CD14-positive monocyte (primary cell): ENCODE results near the gene CDH13. TPM values are rescaled to one million over a fixed set of nuclear protein-coding genes. Genes with fewer than 3 reads are reported as not detected.

Source experiments
- DNase-seq, 3 donors: peaks; one replicate each; pipeline ENCODE4 v3.0.0-alpha.2; 2011 to 2022
- H2AFZ ChIP-seq: 2 replicates; pipeline ENCODE4 v1.6.0; 2012; ENCODE audit warnings: mild to moderate bottlenecking, low read depth, low read length, inconsistent platforms; ENCODE audit not compliant: insufficient read depth, poor library complexity, severe bottlenecking
- H3K27ac ChIP-seq, 2 donors: 1 replicate in 1 of 2; 2 replicates in 1 of 2; pipeline ENCODE4 v1.5.1; 2012 to 2013; ENCODE audit warnings: low read length in 2 of 2, control low read depth in 1 of 2, inconsistent platforms in 1 of 2, low read depth in 1 of 2, mild to moderate bottlenecking in 1 of 2
- H3K27me3 ChIP-seq, 2 donors: one replicate each; pipeline versions ENCODE4 v1.6.0 to v1.6.1; 2011 to 2013; ENCODE audit warnings: low read length in 2 of 2; ENCODE audit not compliant: control insufficient read depth in 2 of 2, insufficient read depth in 2 of 2
- H3K36me3 ChIP-seq, 2 donors: replicated peaks in 1 of 2; 1 replicate in 1 of 2; 2 replicates in 1 of 2; pipeline versions ENCODE4 v1.5.1 to v1.6.1; 2012 to 2013; ENCODE audit warnings: low read length in 2 of 2, control low read depth in 1 of 2, inconsistent platforms in 1 of 2, mild to moderate bottlenecking in 1 of 2; ENCODE audit not compliant: insufficient read depth in 2 of 2, control insufficient read depth in 1 of 2
- H3K4me1 ChIP-seq, 2 donors: 1 replicate in 1 of 2; 2 replicates in 1 of 2; pipeline versions ENCODE4 v1.5.1 to v1.6.1; 2012 to 2013; ENCODE audit warnings: low read length in 2 of 2, control low read depth in 1 of 2, inconsistent platforms in 1 of 2, mild to moderate bottlenecking in 1 of 2, moderate library complexity in 1 of 2; ENCODE audit not compliant: insufficient read depth in 2 of 2, control insufficient read depth in 1 of 2
- H3K4me2 ChIP-seq: replicated peaks from 2 replicates; pipeline ENCODE3; 2012; ENCODE audit warnings: low read length, moderate library complexity, mild to moderate bottlenecking; ENCODE audit not compliant: poor library complexity, severe bottlenecking; ENCODE audit errors: extremely low read depth
- H3K4me3 ChIP-seq, 3 experiments: fragments of 200-600 bp in 1 of 3; sonication (generic) in 1 of 3; replicated peaks in 1 of 3; 1 replicate in 2 of 3; 2 replicates in 1 of 3; pipeline ENCODE4 v1.5.1; 2011 to 2013; ENCODE audit warnings: low read length in 3 of 3, mild to moderate bottlenecking in 3 of 3, control low read depth in 2 of 3, low read depth in 2 of 3, inconsistent platforms in 1 of 3, moderate library complexity in 1 of 3
- H3K79me2 ChIP-seq: 2 replicates; pipeline ENCODE4 v1.6.0; 2012; ENCODE audit warnings: mild to moderate bottlenecking, control low read depth, inconsistent platforms, low read length, moderate library complexity; ENCODE audit not compliant: insufficient read depth
- H3K9ac ChIP-seq: 2 replicates; pipeline ENCODE4 v1.6.0; 2017; ENCODE audit warnings: low read length, mild to moderate bottlenecking; ENCODE audit not compliant: insufficient read depth, poor library complexity, severe bottlenecking
- H3K9me3 ChIP-seq, 2 donors: replicated peaks in 1 of 2; 1 replicate in 1 of 2; 2 replicates in 1 of 2; pipeline versions ENCODE4 v1.5.1 to v1.6.1; 2012 to 2013; ENCODE audit warnings: low read length in 2 of 2, control low read depth in 1 of 2; ENCODE audit not compliant: control insufficient read depth in 1 of 2, insufficient read depth in 1 of 2
- H4K20me1 ChIP-seq: 2 replicates; pipeline ENCODE4 v1.6.0; 2012; ENCODE audit warnings: mild to moderate bottlenecking, low read length, control low read depth, moderate library complexity; ENCODE audit not compliant: insufficient read depth
- H3K27ac Mint-ChIP-seq, 7 donors: one replicate each; pipeline ENCODE4 v1.8.0; 2020; ENCODE audit warnings: mild to moderate bottlenecking in 7 of 7, mixed read lengths in 7 of 7, moderate library complexity in 6 of 7, inconsistent platforms in 2 of 7
- H3K27me3 Mint-ChIP-seq, 3 donors: one replicate each; pipeline ENCODE4 v1.8.0; 2021 to 2022; ENCODE audit warnings: low read depth in 3 of 3, mild to moderate bottlenecking in 3 of 3, mixed read lengths in 3 of 3, moderate library complexity in 3 of 3, inconsistent platforms in 1 of 3
- H3K36me3 Mint-ChIP-seq, 2 donors: one replicate each; pipeline ENCODE4 v1.8.0; 2020; ENCODE audit warnings: mixed read lengths in 2 of 2, inconsistent platforms in 1 of 2, mild to moderate bottlenecking in 1 of 2
- H3K4me1 Mint-ChIP-seq: one replicate; pipeline ENCODE4 v1.8.0; 2020; ENCODE audit warnings: mild to moderate bottlenecking, mixed read lengths
- H3K4me3 Mint-ChIP-seq, 2 donors: one replicate each; pipeline ENCODE4 v1.8.0; 2020; ENCODE audit warnings: mild to moderate bottlenecking in 2 of 2, mixed read lengths in 2 of 2, moderate library complexity in 1 of 2
- H3K9me3 Mint-ChIP-seq, 7 donors: one replicate each; pipeline ENCODE4 v1.8.0; 2020 to 2022; ENCODE audit warnings: mixed read lengths in 7 of 7, mild to moderate bottlenecking in 6 of 7, moderate library complexity in 6 of 7, inconsistent platforms in 2 of 7
- WGBS: methylation state at CpG from one replicate; pipeline ENCODE4 v1.1.5; 2013; ENCODE audit warnings: missing lambda C conversion rate; ENCODE audit not compliant: insufficient coverage; 5-methylcytosine and 5-hydroxymethylcytosine counted together
- intact Hi-C, 2 donors: fragments of 100-400 bp; cut with micrococcal nuclease; formaldehyde crosslinking; loops; one replicate each; pipeline versions ENCODE4 v1.15.0 to v1.15.1; 2023
- polyA plus RNA-seq, 3 donors: library from polyadenylated mRNA; depleted of rRNA in 1 of 3; unstranded in 2 of 3; stranded (reverse) in 1 of 3; fragments of 300-500 nt in 2 of 3; fragments of >200 nt in 1 of 3; fragmentation: Illumina TruSeq in 2 of 3; gene quantifications; 1 replicate in 2 of 3; 2 replicates in 1 of 3; pipeline ENCODE4 v1.2.3, GENCODE V29; 2012 to 2021
- TF ChIP-seq, protein P1 (sequence below): fragments of 200-600 bp; IDR thresholded peaks from one replicate; pipeline ENCODE4 v1.8.0; 2022; ENCODE audit warnings: antibody characterized with exemption, mild to moderate bottlenecking

CDH13 gene
- polyA plus RNA-seq, 3 donors: 0.13 to 0.19 TPM; not detected in 1

DNA sequence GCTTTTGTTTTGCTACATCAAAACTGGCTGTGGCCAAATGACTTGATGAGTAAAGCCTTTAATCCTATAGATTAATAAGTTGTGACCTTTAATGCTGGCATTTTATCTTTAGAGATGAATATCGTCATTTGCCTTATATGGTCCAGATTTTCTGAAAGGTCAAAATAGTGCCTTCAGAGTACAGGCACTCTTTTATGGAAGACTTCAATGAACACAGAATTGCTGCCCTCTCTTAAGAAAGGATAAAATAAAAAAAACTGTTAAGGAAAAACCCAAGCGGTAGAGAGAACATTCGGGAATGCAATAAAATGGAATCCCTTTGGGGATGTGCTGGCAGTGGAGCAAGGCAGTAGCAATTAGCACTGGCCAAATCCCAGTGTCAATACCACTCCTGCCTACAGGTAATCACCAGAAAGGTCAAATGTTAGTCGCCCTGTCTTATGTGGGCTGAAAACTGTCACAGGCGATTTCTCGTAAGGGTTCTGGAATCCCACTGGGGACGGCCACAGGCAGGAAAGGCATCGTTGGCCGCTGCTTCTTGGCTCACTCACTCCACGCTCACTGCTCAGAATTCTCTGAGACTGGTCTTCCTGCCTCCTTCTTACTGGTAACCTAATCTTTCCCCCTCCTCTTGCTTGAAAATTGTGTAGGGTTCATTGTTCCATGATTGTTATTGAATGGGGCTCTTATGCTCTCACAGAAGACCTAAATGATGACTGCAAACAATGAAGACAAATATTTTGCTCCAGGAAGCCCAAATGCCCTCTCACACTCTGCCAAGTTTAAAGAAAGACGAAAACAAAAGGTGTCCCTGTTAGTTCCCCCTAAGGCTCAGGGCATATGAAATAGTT, 1135.6 kb downstream of the CDH13 start:
- Mint-ChIP-seq H3K36me3 (no peaks in the 10 kb centered on the region), H3K4me1 (no peaks in the 10 kb centered on the region), H3K4me3 (no peak overlapping the region), H3K9me3 (peaks cover 0 to 12% (median 3%) of the 10 kb centered on the region in 7 donors), H3K27ac (no peak overlapping the region), H3K27me3 (peaks cover 0 to 2% (median 2%) of the 10 kb centered on the region in 3 donors)
- Histone ChIP-seq H3K9ac (no peak overlapping the region), H3K4me3 (no peak overlapping the region), H3K27ac (no peak overlapping the region), H3K36me3 (no peaks in the 10 kb centered on the region), H3K79me2 (no peaks in the 10 kb centered on the region), H3K9me3 (no peaks in the 10 kb centered on the region), H3K27me3 (no peaks in the 10 kb centered on the region), H3K4me2 (no peak overlapping the region), H3K4me1 (no peaks in the 10 kb centered on the region), H4K20me1 (no peaks in the 10 kb centered on the region), H2AFZ (no peak overlapping the region)
- DNase-seq: no peak
- intact Hi-C loops: no loop called here
- WGBS: 83% methylated on average over 7 of the region's 11 CpGs
- TF ChIP-seq, protein P1, sequence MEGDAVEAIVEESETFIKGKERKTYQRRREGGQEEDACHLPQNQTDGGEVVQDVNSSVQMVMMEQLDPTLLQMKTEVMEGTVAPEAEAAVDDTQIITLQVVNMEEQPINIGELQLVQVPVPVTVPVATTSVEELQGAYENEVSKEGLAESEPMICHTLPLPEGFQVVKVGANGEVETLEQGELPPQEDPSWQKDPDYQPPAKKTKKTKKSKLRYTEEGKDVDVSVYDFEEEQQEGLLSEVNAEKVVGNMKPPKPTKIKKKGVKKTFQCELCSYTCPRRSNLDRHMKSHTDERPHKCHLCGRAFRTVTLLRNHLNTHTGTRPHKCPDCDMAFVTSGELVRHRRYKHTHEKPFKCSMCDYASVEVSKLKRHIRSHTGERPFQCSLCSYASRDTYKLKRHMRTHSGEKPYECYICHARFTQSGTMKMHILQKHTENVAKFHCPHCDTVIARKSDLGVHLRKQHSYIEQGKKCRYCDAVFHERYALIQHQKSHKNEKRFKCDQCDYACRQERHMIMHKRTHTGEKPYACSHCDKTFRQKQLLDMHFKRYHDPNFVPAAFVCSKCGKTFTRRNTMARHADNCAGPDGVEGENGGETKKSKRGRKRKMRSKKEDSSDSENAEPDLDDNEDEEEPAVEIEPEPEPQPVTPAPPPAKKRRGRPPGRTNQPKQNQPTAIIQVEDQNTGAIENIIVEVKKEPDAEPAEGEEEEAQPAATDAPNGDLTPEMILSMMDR: no peak

DNA sequence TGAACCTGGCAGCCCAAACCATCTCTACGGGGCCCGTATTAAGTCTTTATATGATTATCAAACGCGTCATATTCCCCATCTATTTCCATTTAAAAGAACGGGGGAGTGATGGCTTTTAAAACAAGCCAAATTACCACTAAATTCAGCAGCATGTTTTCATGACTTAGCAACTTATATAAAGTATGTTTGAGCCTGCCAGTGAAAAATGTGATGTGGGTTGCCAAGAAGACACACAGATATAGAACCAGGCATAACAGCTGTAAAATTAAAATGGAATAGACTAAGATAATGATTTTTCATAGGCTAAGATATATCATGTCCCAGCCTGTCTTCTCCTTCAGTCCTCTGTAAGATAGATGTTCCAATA, 1136.2 kb downstream of the CDH13 start:
- Histone ChIP-seq H3K4me3 (no peak overlapping the region), H3K4me2 (no peak overlapping the region), H3K27me3 (no peaks in the 10 kb centered on the region), H3K79me2 (no peaks in the 10 kb centered on the region), H3K36me3 (no peaks in the 10 kb centered on the region), H3K4me1 (no peaks in the 10 kb centered on the region), H3K9ac (no peak overlapping the region), H3K9me3 (no peaks in the 10 kb centered on the region), H2AFZ (no peak overlapping the region), H4K20me1 (no peaks in the 10 kb centered on the region), H3K27ac (no peak overlapping the region)
- H3K4me1 Mint-ChIP-seq: no peaks in the 10 kb centered on the region
- intact Hi-C loops: no loop called here
- TF ChIP-seq, protein P1: no peak
- no peaks in the 10 kb centered on the region for H3K36me3 Mint-ChIP-seq
- H3K27me3 Mint-ChIP-seq: peaks cover 0 to 2% (median 2%) of the 10 kb centered on the region in 3 donors
- H3K4me3 Mint-ChIP-seq: no peak overlapping the region
- no peak for DNase-seq
- peaks cover 0 to 7% (median 3%) of the 10 kb centered on the region in 7 donors for H3K9me3 Mint-ChIP-seq
- WGBS: no CpG with 5 or more reads among the region's 5 CpGs
- no peak overlapping the region for H3K27ac Mint-ChIP-seq
